ENCODE data around the gene GPR32. TPM values are rescaled to one million over a fixed set of nuclear protein-coding genes. Genes with fewer than 3 reads are reported as not detected.

GPR32 gene
- total RNA-seq, 6 experiments from 2014 or later = not detected

GRCh38 chr19:50799547-50799851 is 29.2 kb downstream of the GPR32 start:
- Histone ChIP-seq H3K27me3 (no peaks in the 10 kb centered on the region), H3K4me1 (peaks cover 0 to 12% (median 0%) of the 10 kb centered on the region in 4 donors), H3K36me3 (peaks cover 0 to 21% (median 5%) of the 10 kb centered on the region in 4 donors), H3K9me3 (no peaks in the 10 kb centered on the region), H3K27ac (no peak overlapping the region), H3K4me3 (no peak overlapping the region)
- no CpG with 5 or more reads among the region's 3 CpGs for WGBS (ENCODE audit: insufficient coverage, low coverage, low lambda C conversion rate, missing lambda C conversion rate)
- intact Hi-C loops (cut with DNase I) = no loop called here
- no peak for ATAC-seq
- no peak for DNase-seq
- TF ChIP-seq POLR2A (IDR thresholded peaks at IDR 0.05) (no peak), CTCF (IDR thresholded peaks at IDR 0.05) (no peak)

GRCh38 chr19:50801107-50801506 is 30.8 kb downstream of the GPR32 start:
- intact Hi-C loops (cut with DNase I) = no loop called here
- TF ChIP-seq CTCF (IDR thresholded peaks at IDR 0.05) (no peak), POLR2A (IDR thresholded peaks at IDR 0.05) (no peak)
- no peaks in the 10 kb centered on the region for H3K27me3 ChIP-seq

GRCh38 chr19:50803633-50804419 is 33.6 kb downstream of the GPR32 start:
- WGBS (ENCODE audit: insufficient coverage, low coverage, low lambda C conversion rate, missing lambda C conversion rate) = 2% methylated on average over 22 of the region's 40 CpGs
- Histone ChIP-seq H3K4me3 (peak overlapping the region; percentile 82 to 95 (median 90)), H3K27me3 (no peaks in the 10 kb centered on the region), H3K36me3 (peaks cover 0 to 10% (median 0%) of the 10 kb centered on the region in 4 donors), H3K27ac (peak overlapping the region; percentile 97 to 100 (median 99)), H3K4me1 (peaks cover 0 to 16% (median 0%) of the 10 kb centered on the region in 4 donors), H3K9me3 (no peaks in the 10 kb centered on the region)
- no peak for TF ChIP-seq POLR2A (IDR thresholded peaks at IDR 0.05)
- no peak for TF ChIP-seq CTCF (IDR thresholded peaks at IDR 0.05)
- no peak for DNase-seq
- peak in 3 of 4 donors; percentile 1 to 3 (median 1) for ATAC-seq
- intact Hi-C loops (cut with DNase I) = no loop called here

More at GRCh38 chr19:50801107-50801506, 30.8 kb downstream of the GPR32 start:
- Histone ChIP-seq H3K9me3 (no peaks in the 10 kb centered on the region), H3K4me1 (peaks cover 0 to 16% (median 0%) of the 10 kb centered on the region in 4 donors), H3K36me3 (peaks cover 0 to 21% (median 5%) of the 10 kb centered on the region in 4 donors), H3K27ac (no peak overlapping the region), H3K4me3 (no peak overlapping the region)
- DNase-seq (no peak), ATAC-seq (no peak)
- WGBS (ENCODE audit: insufficient coverage, low coverage, low lambda C conversion rate, missing lambda C conversion rate) = 93% methylated on average over 6 of the region's 8 CpGs

GRCh38 chr19:50804420-50805272 is 34.4 kb downstream of the GPR32 start:
- no peak for TF ChIP-seq CTCF (IDR thresholded peaks at IDR 0.05)
- peak; percentile 47 for TF ChIP-seq POLR2A (IDR thresholded peaks at IDR 0.05)
- H3K36me3 ChIP-seq = peaks cover 0 to 9% (median 0%) of the 10 kb centered on the region in 4 donors
- WGBS (ENCODE audit: insufficient coverage, low coverage, low lambda C conversion rate, missing lambda C conversion rate) = 0% methylated on average over 34 of the region's 62 CpGs
- intact Hi-C loops (cut with DNase I) = no loop called here
- H3K27me3 ChIP-seq = no peaks in the 10 kb centered on the region
- peak overlapping the region; percentile 82 to 95 (median 90) for H3K4me3 ChIP-seq
- H3K4me1 ChIP-seq = peaks cover 0 to 16% (median 0%) of the 10 kb centered on the region in 4 donors
- peak overlapping the region; percentile 97 to 100 (median 99) for H3K27ac ChIP-seq
- ATAC-seq = peak; percentile 99
- DNase-seq = peak; percentile 99
- no peaks in the 10 kb centered on the region for H3K9me3 ChIP-seq

Measured in right lobe of liver (tissue), 6 donors.